Hepatocyte (in vitro differentiated cells): ENCODE data around the gene CTNNA2. TPM values are rescaled to one million over a fixed set of nuclear protein-coding genes. Genes with fewer than 3 reads are reported as not detected.

Source experiments
- DNase-seq: peaks from one replicate; pipeline ENCODE4 v3.0.0-alpha.2; 2016; ENCODE audit warnings: low spot score
- H2AFZ ChIP-seq: fragments of 200-600 bp; sonication (generic); 2 replicates; pipeline ENCODE4 v1.6.0; 2016; ENCODE audit warnings: antibody characterized with exemption, mild to moderate bottlenecking
- H3K27ac ChIP-seq: fragments of 200-600 bp; sonication (generic); 2 replicates; pipeline ENCODE4 v1.5.1; 2016; ENCODE audit warnings: mild to moderate bottlenecking
- H3K27me3 ChIP-seq: fragments of 200-600 bp; sonication (generic); 2 replicates; pipeline ENCODE4 v1.6.1; 2016
- H3K36me3 ChIP-seq: fragments of 200-600 bp; sonication (generic); replicated peaks from 2 replicates; pipeline ENCODE4 v1.5.1; 2016; ENCODE audit warnings: low read depth; ENCODE audit not compliant: insufficient read depth
- H3K4me1 ChIP-seq: fragments of 200-600 bp; sonication (generic); 2 replicates; pipeline ENCODE4 v1.5.1; 2016; ENCODE audit warnings: mild to moderate bottlenecking, moderate library complexity; ENCODE audit not compliant: insufficient read depth
- H3K4me2 ChIP-seq: fragments of 200-600 bp; sonication (generic); 2 replicates; pipeline ENCODE4 v1.6.0; 2016
- H3K4me3 ChIP-seq: fragments of 200-600 bp; sonication (generic); 2 replicates; pipeline ENCODE4 v1.5.1; 2016; ENCODE audit warnings: mild to moderate bottlenecking
- H3K79me2 ChIP-seq: fragments of 200-600 bp; sonication (generic); 2 replicates; pipeline ENCODE4 v1.6.0; 2017; ENCODE audit warnings: mild to moderate bottlenecking
- H3K9me2 ChIP-seq: fragments of 200-600 bp; sonication (generic); replicated peaks from 2 replicates; pipeline ENCODE4 v1.6.0; 2017; ENCODE audit warnings: mild to moderate bottlenecking; ENCODE audit not compliant: insufficient read depth
- H3K9me3 ChIP-seq: fragments of 200-600 bp; sonication (generic); 2 replicates; pipeline ENCODE4 v1.5.1; 2016; ENCODE audit warnings: low read depth, mild to moderate bottlenecking
- H4K20me1 ChIP-seq: fragments of 200-600 bp; sonication (generic); 2 replicates; pipeline ENCODE4 v1.6.0; 2016; ENCODE audit warnings: mild to moderate bottlenecking; ENCODE audit not compliant: insufficient read depth, poor library complexity, severe bottlenecking
- CTCF ChIP-seq: fragments of 200-600 bp; sonication (generic); IDR thresholded peaks from 2 replicates; pipeline ENCODE4 v1.5.1; 2016; ENCODE audit warnings: antibody characterized with exemption, mild to moderate bottlenecking; ENCODE audit not compliant: poor library complexity
- EZH2 ChIP-seq: fragments of 200-600 bp; sonication (generic); IDR thresholded peaks from 2 replicates; pipeline ENCODE4 v1.6.1; 2016; ENCODE audit warnings: antibody characterized with exemption, mild to moderate bottlenecking, borderline replicate concordance
- EZH2phosphoT487 ChIP-seq: fragments of 200-600 bp; sonication (generic); IDR thresholded peaks from one replicate; pipeline ENCODE4 v1.6.1; 2018; ENCODE audit warnings: antibody characterized with exemption, mild to moderate bottlenecking, low read depth, moderate library complexity; ENCODE audit not compliant: unreplicated experiment, severe bottlenecking
- WGBS: methylation state at CpG from one replicate; pipeline ENCODE4 v1.1.6; 2016; ENCODE audit warnings: low lambda C conversion rate; ENCODE audit errors: missing lambda C conversion rate; 5-methylcytosine and 5-hydroxymethylcytosine counted together
- polyA plus RNA-seq: library from polyadenylated mRNA; unstranded; fragments of >200 nt; fragmentation: Nextera tagmentation; extraction: Ambion mirVana; gene quantifications from 2 replicates; pipeline ENCODE4 v1.2.1, GENCODE V29; 2016
- total RNA-seq: library from RNA; depleted of rRNA; stranded (reverse); fragments of >200 nt; gene quantifications from 2 replicates; pipeline ENCODE4 v1.2.3, GENCODE V29; 2014

CTNNA2 gene
- total and polyA plus RNA-seq, 2 experiments from 2014 or later: 0.79 to 4.4 TPM

- no peak for DNase-seq
- Histone ChIP-seq H3K79me2 (no peaks in the 10 kb centered on the region), H3K36me3 (no peaks in the 10 kb centered on the region), H3K9me2 (no peaks in the 10 kb centered on the region), H3K27me3 (no peaks in the 10 kb centered on the region), H2AFZ (no peak overlapping the region), H3K4me2 (no peak overlapping the region), H3K27ac (no peak overlapping the region), H3K4me3 (no peak overlapping the region), H3K4me1 (no peaks in the 10 kb centered on the region), H4K20me1 (no peaks in the 10 kb centered on the region), H3K9me3 (no peaks in the 10 kb centered on the region)
- 72% methylated on average over 3 of the region's 3 CpGs for WGBS
- TF ChIP-seq EZH2: no peak
- no peak for TF ChIP-seq CTCF
- no peak for TF ChIP-seq EZH2phosphoT487
Measured at GRCh38 chr2:79929624-79930023, 416.8 kb downstream of the CTNNA2 start.

GRCh38 chr2:79935046-79935732 lies 422.3 kb downstream of the CTNNA2 start:
- no peak overlapping the region for H3K4me2 ChIP-seq
- 52% methylated on average over 5 of the region's 5 CpGs for WGBS
- no peak for DNase-seq
- H3K79me2 ChIP-seq: no peaks in the 10 kb centered on the region
- no peaks in the 10 kb centered on the region for H4K20me1 ChIP-seq
- no peaks in the 10 kb centered on the region for H3K27me3 ChIP-seq
- no peaks in the 10 kb centered on the region for H3K36me3 ChIP-seq
- H3K27ac ChIP-seq: no peak overlapping the region
- no peak overlapping the region for H3K4me3 ChIP-seq
- no peaks in the 10 kb centered on the region for H3K4me1 ChIP-seq
- no peak overlapping the region for H2AFZ ChIP-seq
- H3K9me2 ChIP-seq: no peaks in the 10 kb centered on the region
- TF ChIP-seq EZH2phosphoT487: no peak
- no peak for TF ChIP-seq CTCF
- TF ChIP-seq EZH2: no peak
- no peaks in the 10 kb centered on the region for H3K9me3 ChIP-seq

- no peaks in the 10 kb centered on the region for H3K79me2 ChIP-seq
- WGBS: 4% methylated on average over 9 of the region's 9 CpGs
- H3K4me1 ChIP-seq: no peaks in the 10 kb centered on the region
- H3K4me2 ChIP-seq: peak overlapping the region; percentile 71
- H3K9me3 ChIP-seq: no peaks in the 10 kb centered on the region
- H3K27me3 ChIP-seq: no peaks in the 10 kb centered on the region
- DNase-seq: peak; percentile 81
- no peak overlapping the region for H3K4me3 ChIP-seq
- TF ChIP-seq CTCF (peak; percentile 90), EZH2phosphoT487 (no peak)
- H3K9me2 ChIP-seq: no peaks in the 10 kb centered on the region
- no peaks in the 10 kb centered on the region for H3K36me3 ChIP-seq
- peak overlapping the region; percentile 17 for H2AFZ ChIP-seq
- H4K20me1 ChIP-seq: no peaks in the 10 kb centered on the region
- no peak overlapping the region for H3K27ac ChIP-seq
Measured at GRCh38 chr2:79935771-79936657, 423.2 kb downstream of the CTNNA2 start.
